ENCODE results near the gene NCF4. TPM values are rescaled to one million over a fixed set of nuclear protein-coding genes. Genes with fewer than 3 reads are reported as not detected.

Gene NCF4
- total RNA-seq, 2 experiments from 2014 or later, result 44.1 to 48.2 TPM

DNA sequence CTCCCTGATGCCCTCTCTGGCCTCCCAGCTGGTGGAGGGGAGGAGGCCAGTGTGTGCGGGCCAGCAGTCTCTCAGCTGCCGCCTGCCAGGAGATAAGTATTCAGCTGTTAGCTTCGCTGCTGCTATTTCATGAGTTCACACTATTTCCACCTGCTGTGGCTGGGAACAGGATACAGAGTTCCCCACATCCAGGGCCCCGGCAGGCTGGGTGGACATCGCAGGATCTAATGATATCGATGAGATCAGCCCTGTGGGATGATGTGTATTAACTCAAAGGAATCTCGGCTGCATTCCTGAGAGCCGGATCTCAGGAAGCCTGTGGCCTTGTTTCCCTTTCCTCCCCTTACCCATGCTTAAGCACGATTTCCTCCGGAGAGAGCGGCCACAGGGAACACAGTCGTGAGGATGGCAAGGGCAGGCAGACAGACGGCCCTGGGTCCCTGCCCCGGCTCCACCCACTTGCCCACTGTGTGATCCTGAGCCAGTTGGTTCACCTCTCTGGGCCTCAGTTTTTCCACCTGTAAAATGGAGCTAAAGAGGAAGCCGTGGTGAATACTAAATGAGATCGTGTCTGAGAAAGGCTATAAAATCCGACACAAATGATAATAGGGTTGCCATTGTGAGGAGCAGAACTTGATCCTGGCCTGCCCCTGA, 37.5 kb upstream of the NCF4 start:
- H3K4me3 Mint-ChIP-seq, result no peak overlapping the region
- peaks cover 5% of the 10 kb centered on the region for H3K4me1 Mint-ChIP-seq (ENCODE audit: low read depth)
- no peak for ATAC-seq
- H3K36me3 Mint-ChIP-seq (ENCODE audit: low read depth), result no peaks in the 10 kb centered on the region
- H3K27me3 Mint-ChIP-seq (ENCODE audit: low read depth), result peaks cover 34% of the 10 kb centered on the region
- no peaks in the 10 kb centered on the region for H3K9me3 Mint-ChIP-seq (ENCODE audit: insufficient read depth)
- ChIA-PET CTCF (no interaction called here), POLR2A (no interaction called here)
- no peak for DNase-seq
- H3K27ac Mint-ChIP-seq, result no peak overlapping the region

DNA sequence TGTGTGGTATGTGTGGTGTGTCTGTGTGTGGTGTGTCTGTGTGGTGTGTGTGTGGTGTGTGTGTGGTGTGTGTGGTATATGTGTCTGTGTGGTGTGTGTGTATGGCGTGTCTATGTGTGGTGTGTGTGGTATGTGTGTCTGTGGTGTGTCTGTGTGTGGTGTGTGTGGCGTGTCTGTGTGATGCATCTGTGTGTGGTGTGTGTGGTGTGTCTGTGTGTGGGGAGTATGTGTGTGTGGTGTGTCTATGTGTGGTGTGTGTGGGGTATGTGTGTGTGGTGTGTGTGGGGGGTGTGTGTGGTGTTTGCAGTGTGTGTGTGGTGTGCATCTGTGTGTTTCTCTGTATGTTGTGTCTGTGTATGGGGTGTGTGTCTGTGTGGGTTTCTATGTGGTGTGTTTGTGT, 36.2 kb upstream of the NCF4 start:
- no peak overlapping the region for H3K27ac Mint-ChIP-seq
- no peak for DNase-seq
- ChIA-PET POLR2A (no interaction called here), CTCF (no interaction called here)
- peaks cover 16% of the 10 kb centered on the region for H3K4me1 Mint-ChIP-seq (ENCODE audit: low read depth)
- no peaks in the 10 kb centered on the region for H3K9me3 Mint-ChIP-seq (ENCODE audit: insufficient read depth)
- H3K36me3 Mint-ChIP-seq (ENCODE audit: low read depth), result no peaks in the 10 kb centered on the region
- ATAC-seq, result no peak
- H3K4me3 Mint-ChIP-seq, result no peak overlapping the region
- peaks cover 26% of the 10 kb centered on the region for H3K27me3 Mint-ChIP-seq (ENCODE audit: low read depth)

DNA sequence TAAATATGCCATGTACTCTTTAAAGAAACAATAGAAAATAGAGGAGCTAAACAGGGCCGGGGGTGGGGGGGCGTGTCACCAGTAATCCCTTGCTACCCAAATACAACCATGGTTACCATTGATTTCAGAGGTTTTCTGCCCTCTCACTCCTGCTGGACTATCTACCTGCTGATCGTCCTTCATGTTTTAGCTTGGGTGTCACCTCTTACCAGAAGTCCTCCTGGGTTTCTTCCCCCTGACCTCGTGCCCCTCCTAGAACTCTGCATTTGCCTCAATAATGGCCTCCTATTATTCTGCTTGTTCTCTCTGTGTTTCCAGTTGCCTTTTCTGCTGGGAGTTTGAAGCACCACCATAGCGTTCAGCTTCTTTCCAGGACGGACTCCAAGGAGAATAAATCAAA, 34.5 kb upstream of the NCF4 start:
- ATAC-seq, result no peak
- peaks cover 16% of the 10 kb centered on the region for H3K27me3 Mint-ChIP-seq (ENCODE audit: low read depth)
- H3K36me3 Mint-ChIP-seq (ENCODE audit: low read depth), result no peaks in the 10 kb centered on the region
- no peak overlapping the region for H3K4me3 Mint-ChIP-seq
- no peak overlapping the region for H3K27ac Mint-ChIP-seq
- no peaks in the 10 kb centered on the region for H3K9me3 Mint-ChIP-seq (ENCODE audit: insufficient read depth)
- H3K4me1 Mint-ChIP-seq (ENCODE audit: low read depth), result peaks cover 32% of the 10 kb centered on the region
- ChIA-PET CTCF (interaction anchor here (0.8 to 1.8 kb wide), 3 partner anchors 16 to 195 kb away, joined by 3 to 4 read pairs (median 4); no protein-coding TSS in a partner anchor), POLR2A (no interaction called here)
- no peak for DNase-seq

DNA sequence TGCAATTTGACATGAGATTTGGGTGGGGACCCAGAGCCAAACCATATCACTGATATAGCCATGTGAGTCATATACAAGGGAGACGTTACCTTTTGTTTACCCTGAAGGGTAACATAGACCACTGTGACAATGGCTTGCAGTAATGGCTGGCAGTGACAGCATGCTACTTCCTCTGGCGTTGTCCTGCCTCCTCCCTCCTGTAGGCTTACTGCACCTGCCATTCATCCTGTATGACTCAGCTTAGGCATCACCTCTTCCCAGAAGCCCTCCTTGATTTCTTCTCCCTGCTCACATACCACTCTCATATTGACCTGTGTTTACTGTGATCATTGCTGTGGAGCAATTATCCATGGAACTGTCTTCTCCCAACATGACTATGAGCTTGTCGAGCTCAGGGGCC, 32.0 kb upstream of the NCF4 start:
- no peak overlapping the region for H3K4me3 Mint-ChIP-seq
- peaks cover 36% of the 10 kb centered on the region for H3K27me3 Mint-ChIP-seq (ENCODE audit: low read depth)
- no peak overlapping the region for H3K27ac Mint-ChIP-seq
- peaks cover 39% of the 10 kb centered on the region for H3K4me1 Mint-ChIP-seq (ENCODE audit: low read depth)
- ChIA-PET POLR2A (no interaction called here), CTCF (interaction anchor here (2.6 kb wide), 1 partner anchor 24 kb away, joined by 11 read pairs; no protein-coding TSS in a partner anchor)
- peak; percentile 38 for ATAC-seq
- no peaks in the 10 kb centered on the region for H3K36me3 Mint-ChIP-seq (ENCODE audit: low read depth)
- H3K9me3 Mint-ChIP-seq (ENCODE audit: insufficient read depth), result no peaks in the 10 kb centered on the region
- DNase-seq, result peak; percentile 46

DNA sequence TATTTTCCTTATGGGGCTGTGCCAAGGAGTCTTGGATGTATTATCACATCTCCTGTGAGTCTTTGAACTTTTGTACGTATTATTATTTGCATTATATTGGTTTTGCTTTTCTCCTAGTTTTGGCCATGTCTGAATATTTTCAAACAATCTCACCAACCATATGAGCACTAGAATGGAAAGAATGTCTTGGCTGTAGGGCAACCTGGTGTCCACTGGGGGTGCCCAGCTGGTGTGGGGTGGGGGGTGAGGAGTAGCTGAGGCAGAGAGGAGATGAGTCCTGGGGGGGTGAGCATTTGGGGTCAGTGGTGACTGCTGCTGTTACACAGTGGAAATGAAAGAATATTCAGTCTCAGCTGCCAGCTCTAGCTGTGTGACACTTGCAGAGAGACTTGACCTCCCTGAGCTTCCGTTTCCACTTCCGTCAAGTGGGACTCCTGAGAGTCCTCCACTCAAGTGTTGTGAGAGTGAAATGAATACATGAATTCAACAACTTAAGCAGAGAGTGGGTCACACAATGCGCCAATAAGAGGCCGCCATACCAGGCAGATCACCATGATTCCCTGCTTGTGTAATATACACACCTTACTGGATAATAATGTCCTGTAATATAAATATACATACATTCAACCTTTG, 31.3 kb upstream of the NCF4 start:
- Mint-ChIP-seq H3K4me3 (no peak overlapping the region), H3K4me1 (ENCODE audit: low read depth) (peaks cover 39% of the 10 kb centered on the region), H3K27me3 (ENCODE audit: low read depth) (peaks cover 38% of the 10 kb centered on the region), H3K36me3 (ENCODE audit: low read depth) (no peaks in the 10 kb centered on the region), H3K27ac (no peak overlapping the region), H3K9me3 (ENCODE audit: insufficient read depth) (no peaks in the 10 kb centered on the region)
- POLR2A ChIA-PET, result no interaction called here
- ATAC-seq (peak; percentile 22), DNase-seq (no peak)
- CTCF ChIA-PET, result interaction anchor here (2.2 to 2.6 kb wide), 2 partner anchors 23 to 24 kb away, joined by 11 read pairs; no protein-coding TSS in a partner anchor

DNA sequence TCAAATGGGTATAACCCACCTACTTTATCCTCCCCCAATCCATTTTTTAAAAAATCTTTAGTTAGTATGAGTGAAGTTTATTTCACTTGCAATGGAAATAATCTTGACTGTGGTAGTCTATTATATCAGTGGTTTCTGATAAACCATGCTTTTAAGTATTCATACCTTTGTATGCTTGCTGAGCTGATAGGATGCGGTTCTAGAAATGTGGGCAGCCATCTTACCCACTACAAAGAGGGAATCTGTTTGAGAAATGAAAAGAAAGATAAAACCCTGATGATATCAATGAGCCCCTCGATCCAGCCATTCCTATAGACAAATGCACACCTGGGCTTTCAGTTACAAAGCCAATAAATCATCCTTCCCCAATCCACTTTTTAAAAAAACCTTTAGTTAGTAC, 30.2 kb upstream of the NCF4 start:
- Mint-ChIP-seq H3K4me1 (ENCODE audit: low read depth) (peaks cover 39% of the 10 kb centered on the region), H3K36me3 (ENCODE audit: low read depth) (no peaks in the 10 kb centered on the region), H3K27ac (no peak overlapping the region), H3K9me3 (ENCODE audit: insufficient read depth) (no peaks in the 10 kb centered on the region), H3K4me3 (no peak overlapping the region), H3K27me3 (ENCODE audit: low read depth) (peaks cover 37% of the 10 kb centered on the region)
- DNase-seq, result peak; percentile 61
- ChIA-PET POLR2A (no interaction called here), CTCF (interaction anchor here (0.6 to 2.2 kb wide), 4 partner anchors 23 to 48 kb away, joined by 3 to 11 read pairs (median 5); no protein-coding TSS in a partner anchor)
- peak; percentile 69 for ATAC-seq

DNA sequence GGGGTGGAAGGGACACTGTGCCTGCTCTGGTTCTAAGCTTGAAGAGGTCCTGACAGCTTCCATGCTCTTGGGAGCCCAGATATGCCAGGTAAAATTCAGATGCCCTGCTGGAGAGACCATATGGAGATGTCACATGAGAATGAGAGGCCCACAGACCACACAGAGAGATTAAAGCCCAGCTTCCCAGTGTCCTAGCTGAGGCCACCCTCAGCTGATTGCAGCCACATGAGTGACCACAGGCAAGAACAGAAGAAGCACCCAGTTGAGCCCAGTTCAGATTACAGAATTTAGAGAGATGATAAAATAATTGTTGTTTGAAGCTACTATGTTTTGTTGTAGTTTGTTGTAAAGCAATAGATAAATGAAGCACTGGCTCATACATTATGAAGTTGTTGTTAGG, 29.6 kb upstream of the NCF4 start:
- H3K4me1 Mint-ChIP-seq (ENCODE audit: low read depth), result peaks cover 39% of the 10 kb centered on the region
- peaks cover 41% of the 10 kb centered on the region for H3K27me3 Mint-ChIP-seq (ENCODE audit: low read depth)
- H3K9me3 Mint-ChIP-seq (ENCODE audit: insufficient read depth), result no peaks in the 10 kb centered on the region
- H3K36me3 Mint-ChIP-seq (ENCODE audit: low read depth), result no peaks in the 10 kb centered on the region
- CTCF ChIA-PET, result interaction anchor here (0.6 to 2.2 kb wide), 4 partner anchors 22 to 49 kb away, joined by 3 to 11 read pairs (median 5); no protein-coding TSS in a partner anchor
- no peak overlapping the region for H3K4me3 Mint-ChIP-seq
- POLR2A ChIA-PET, result no interaction called here
- ATAC-seq (no peak), DNase-seq (no peak)
- no peak overlapping the region for H3K27ac Mint-ChIP-seq

DNA sequence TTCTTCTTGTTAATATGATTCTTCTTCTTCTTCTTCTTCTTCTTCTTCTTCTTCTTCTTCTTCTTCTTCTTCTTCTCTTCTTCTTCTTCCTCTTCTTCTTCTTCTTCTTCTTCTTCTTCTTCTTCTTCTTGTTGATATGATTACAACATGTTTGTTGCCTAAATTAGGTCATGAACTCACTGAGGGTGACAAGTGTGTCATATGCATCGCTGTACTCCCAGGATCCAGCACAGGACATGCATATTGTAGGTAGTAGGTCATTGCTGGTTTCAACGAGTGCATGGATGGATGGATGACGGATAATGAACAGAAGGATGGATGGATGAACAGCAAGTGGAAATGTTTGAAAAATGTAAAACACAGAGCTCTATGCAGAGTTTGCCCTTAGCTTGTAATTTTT, 29.1 kb upstream of the NCF4 start:
- CTCF ChIA-PET, result interaction anchor here (1.5 to 2.2 kb wide), 3 partner anchors 22 to 50 kb away, joined by 4 to 11 read pairs (median 6); no protein-coding TSS in a partner anchor
- no peaks in the 10 kb centered on the region for H3K36me3 Mint-ChIP-seq (ENCODE audit: low read depth)
- POLR2A ChIA-PET, result no interaction called here
- no peak for ATAC-seq
- peaks cover 39% of the 10 kb centered on the region for H3K4me1 Mint-ChIP-seq (ENCODE audit: low read depth)
- H3K9me3 Mint-ChIP-seq (ENCODE audit: insufficient read depth), result no peaks in the 10 kb centered on the region
- H3K27me3 Mint-ChIP-seq (ENCODE audit: low read depth), result peaks cover 40% of the 10 kb centered on the region
- H3K4me3 Mint-ChIP-seq, result no peak overlapping the region
- no peak overlapping the region for H3K27ac Mint-ChIP-seq
- DNase-seq, result no peak

DNA sequence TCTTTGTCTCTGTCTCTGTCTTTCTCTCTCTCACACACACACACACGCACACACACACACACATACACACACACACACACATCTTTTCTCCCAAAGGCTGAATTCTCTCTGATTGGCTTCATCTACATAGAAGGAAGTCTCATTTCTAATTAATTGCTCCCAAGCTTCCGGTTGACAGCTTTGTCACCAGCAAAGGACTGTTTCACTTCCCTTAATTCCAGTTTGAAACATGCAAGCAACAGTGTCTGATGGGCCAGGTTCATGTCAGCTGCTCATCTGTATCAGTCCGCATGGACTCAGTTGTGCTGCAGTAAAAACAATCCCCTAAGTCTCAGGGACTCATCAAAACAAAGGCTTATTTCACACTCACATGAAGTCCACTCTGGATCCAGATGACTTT, 27.7 kb upstream of the NCF4 start:
- Mint-ChIP-seq H3K27ac (no peak overlapping the region), H3K27me3 (ENCODE audit: low read depth) (peaks cover 43% of the 10 kb centered on the region)

DNA sequence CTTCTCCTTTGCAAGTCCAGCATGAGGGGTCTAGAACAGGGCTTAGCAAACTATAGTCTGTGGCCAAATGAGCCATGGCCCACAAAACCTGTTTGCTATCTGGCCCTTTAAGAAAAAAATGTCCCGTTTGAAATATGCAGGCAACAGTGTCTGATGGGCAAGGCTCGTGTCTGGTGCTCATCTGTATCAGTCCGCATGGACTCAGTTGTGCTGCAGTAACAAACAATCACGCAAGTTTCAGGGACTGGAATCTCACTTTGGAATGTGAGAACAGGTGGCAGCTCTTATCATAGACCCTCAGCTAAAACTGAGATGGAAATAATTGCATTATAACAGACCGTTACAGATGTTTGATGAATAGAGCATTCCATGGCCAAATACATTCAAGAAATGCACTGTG, 24.9 kb upstream of the NCF4 start:
- Mint-ChIP-seq H3K4me3 (no peak overlapping the region), H3K27me3 (ENCODE audit: low read depth) (peaks cover 53% of the 10 kb centered on the region), H3K4me1 (ENCODE audit: low read depth) (peaks cover 19% of the 10 kb centered on the region), H3K27ac (no peak overlapping the region), H3K9me3 (ENCODE audit: insufficient read depth) (no peaks in the 10 kb centered on the region), H3K36me3 (ENCODE audit: low read depth) (no peaks in the 10 kb centered on the region)
- ChIA-PET CTCF (interaction anchor here (1.2 to 1.9 kb wide), 3 partner anchors 21 to 54 kb away, joined by 3 to 9 read pairs (median 5); no protein-coding TSS in a partner anchor), POLR2A (no interaction called here)
- ATAC-seq, result no peak
- no peak for DNase-seq

More for the DNA sequence above, 27.7 kb upstream of the NCF4 start:
- POLR2A ChIA-PET, result interaction anchor here (0.6 kb wide), 1 partner anchor 19 kb away, joined by 3 read pairs; no protein-coding TSS in a partner anchor
- ATAC-seq (no peak), DNase-seq (no peak)
- H3K4me1 Mint-ChIP-seq (ENCODE audit: low read depth), result peaks cover 34% of the 10 kb centered on the region
- H3K36me3 Mint-ChIP-seq (ENCODE audit: low read depth), result no peaks in the 10 kb centered on the region
- H3K9me3 Mint-ChIP-seq (ENCODE audit: insufficient read depth), result no peaks in the 10 kb centered on the region
- CTCF ChIA-PET, result interaction anchor here (1.6 kb wide), 1 partner anchor 9 kb away, joined by 4 read pairs; no protein-coding TSS in a partner anchor
- no peak overlapping the region for H3K4me3 Mint-ChIP-seq

DNA sequence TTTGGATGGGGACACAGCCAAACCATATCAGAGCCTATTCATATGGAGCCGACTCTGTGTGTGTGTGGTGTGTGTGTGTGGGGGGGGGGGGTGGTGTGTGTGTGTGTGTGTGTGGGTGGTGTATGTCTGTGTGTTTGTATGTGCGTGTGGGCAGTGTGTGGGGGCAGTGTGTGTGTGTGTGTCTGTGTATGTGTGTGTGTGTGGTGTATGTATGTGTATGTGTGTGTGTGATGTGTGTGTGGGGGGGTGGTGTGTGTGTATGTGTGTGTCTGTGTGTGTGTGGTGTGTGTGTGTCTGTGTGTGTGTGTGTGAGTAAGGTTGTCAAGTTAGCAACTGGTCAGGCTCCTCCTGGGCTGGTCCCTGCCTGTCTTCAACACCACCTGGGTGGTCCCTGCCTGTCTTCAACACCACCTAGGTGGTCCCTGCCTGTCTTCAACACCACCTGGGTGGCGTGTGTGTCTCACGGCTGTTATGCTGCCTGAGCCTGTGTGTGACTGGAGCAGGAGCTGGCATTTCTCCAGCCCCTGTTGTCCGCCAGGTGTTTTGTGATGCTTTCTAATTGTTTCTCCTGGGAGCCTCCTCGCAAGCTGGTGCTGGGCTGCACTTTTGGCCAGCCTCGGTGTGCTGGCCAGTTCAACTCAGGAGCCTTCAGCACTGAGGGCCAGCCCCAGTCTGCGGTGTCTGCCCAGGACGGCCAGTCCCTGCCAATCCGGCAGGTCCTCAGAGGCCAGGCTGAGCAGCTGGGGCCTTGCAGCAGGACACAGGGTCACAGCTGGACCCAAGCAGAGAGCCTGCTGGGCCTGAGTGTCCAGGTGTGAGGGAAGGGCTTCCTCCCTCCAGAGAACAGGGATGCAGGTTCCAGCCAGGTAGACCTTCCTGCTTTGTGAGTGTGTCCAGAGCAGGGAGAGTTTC, 22.4 kb upstream of the NCF4 start:
- Mint-ChIP-seq H3K4me1 (ENCODE audit: low read depth) (peaks cover 9% of the 10 kb centered on the region), H3K27me3 (ENCODE audit: low read depth) (peaks cover 44% of the 10 kb centered on the region), H3K4me3 (no peak overlapping the region), H3K9me3 (ENCODE audit: insufficient read depth) (no peaks in the 10 kb centered on the region), H3K27ac (no peak overlapping the region), H3K36me3 (ENCODE audit: low read depth) (no peaks in the 10 kb centered on the region)
- DNase-seq (no peak), ATAC-seq (no peak)
- ChIA-PET CTCF (no interaction called here), POLR2A (no interaction called here)
